Natural killer cell treated with Interleukin-12 subunit alpha and Interleukin-12 subunit beta and Interleukin-15 and Interleukin-18, amount 100 ng/mL, for 72 hours (primary cell): ENCODE data around the gene MYLK. TPM values are rescaled to one million over a fixed set of nuclear protein-coding genes. Genes with fewer than 3 reads are reported as not detected.
"Not testable (repeated sequence)": the region's sequence is repeated elsewhere in the genome, so short reads cannot be mapped to it uniquely, and the experiment has no call there.

Experiments used
- ATAC-seq, 2 donors: fragments of 150-1000 bp; cut with Tn5 transposase in 1 of 2; sonication (Bioruptor Pico), chemical (Tn5 transposase) in 1 of 2; 2 replicates each; pipeline ENCODE4 v1.10.0; 2021
- DNase-seq: peaks from one replicate; pipeline ENCODE4 v3.0.0; 2022; ENCODE audit warnings: low spot score
- H3K27ac Mint-ChIP-seq, 2 donors: 1 replicate in 1 of 2; 2 replicates in 1 of 2; pipeline ENCODE4 v1.8.0; 2022; ENCODE audit warnings: mixed read lengths in 2 of 2, mild to moderate bottlenecking in 1 of 2, moderate library complexity in 1 of 2
- H3K27me3 Mint-ChIP-seq, 2 donors: 1 replicate in 1 of 2; 2 replicates in 1 of 2; pipeline ENCODE4 v1.8.0; 2022; ENCODE audit warnings: mixed read lengths in 2 of 2
- H3K36me3 Mint-ChIP-seq: one replicate; pipeline ENCODE4 v1.8.0; 2022; ENCODE audit warnings: mixed read lengths
- H3K4me1 Mint-ChIP-seq, 2 donors: 1 replicate in 1 of 2; 2 replicates in 1 of 2; pipeline ENCODE4 v1.8.0; 2022; ENCODE audit warnings: low read depth in 2 of 2, mixed read lengths in 2 of 2, mild to moderate bottlenecking in 1 of 2
- H3K4me3 Mint-ChIP-seq: one replicate; pipeline ENCODE4 v1.8.0; 2022; ENCODE audit warnings: mixed read lengths
- H3K9me3 Mint-ChIP-seq: 2 replicates; pipeline ENCODE4 v1.8.0; 2022; ENCODE audit warnings: mixed read lengths
- total RNA-seq, 2 donors: library from RNA; stranded (reverse); gene quantifications; one replicate each; pipeline ENCODE4 v1.2.3, GENCODE V29; 2022

MYLK gene
- total RNA-seq, 2 donors from 2014 or later, result 0.12 to 0.14 TPM

- Mint-ChIP-seq H3K36me3 (no peaks in the 10 kb centered on the region), H3K27ac (no peak overlapping the region), H3K9me3 (no peaks in the 10 kb centered on the region), H3K4me1 (no peaks in the 10 kb centered on the region), H3K27me3 (peaks cover 19 to 43% of the 10 kb centered on the region in 2 donors), H3K4me3 (no peak overlapping the region)
- DNase-seq (no peak), ATAC-seq (no peak)
Observed at GRCh38 chr3:123730829-123731228, 153.3 kb downstream of the MYLK start.

- ATAC-seq (no peak), DNase-seq (no peak)
- no peaks in the 10 kb centered on the region for H3K36me3 Mint-ChIP-seq
- H3K27me3 Mint-ChIP-seq, result peaks cover 19 to 34% of the 10 kb centered on the region in 2 donors
- H3K4me3 Mint-ChIP-seq, result no peak overlapping the region
- no peak overlapping the region for H3K27ac Mint-ChIP-seq
- no peaks in the 10 kb centered on the region for H3K4me1 Mint-ChIP-seq
- H3K9me3 Mint-ChIP-seq, result no peaks in the 10 kb centered on the region
Observed at GRCh38 chr3:123728991-123729390, 155.1 kb downstream of the MYLK start.

- Mint-ChIP-seq H3K27ac (no peak overlapping the region), H3K36me3 (no peaks in the 10 kb centered on the region), H3K9me3 (no peaks in the 10 kb centered on the region), H3K27me3 (peaks cover 19 to 34% of the 10 kb centered on the region in 2 donors), H3K4me1 (peaks cover 0 to 3% of the 10 kb centered on the region in 2 donors), H3K4me3 (no peak overlapping the region)
- DNase-seq (no peak), ATAC-seq (no peak)
Observed at GRCh38 chr3:123728014-123728413, 156.1 kb downstream of the MYLK start.

GRCh38 chr3:123725652-123726400 lies 158.3 kb downstream of the MYLK start:
- Mint-ChIP-seq H3K9me3 (no peaks in the 10 kb centered on the region), H3K27ac (no peak overlapping the region), H3K27me3 (peaks cover 14 to 26% of the 10 kb centered on the region in 2 donors), H3K4me3 (no peak overlapping the region), H3K36me3 (no peaks in the 10 kb centered on the region), H3K4me1 (peaks cover 0 to 3% of the 10 kb centered on the region in 2 donors)
- peak in 1 of 2 donors; percentile 29 for ATAC-seq
- no peak for DNase-seq

- H3K4me3 Mint-ChIP-seq, result no peak overlapping the region
- H3K27me3 Mint-ChIP-seq, result peaks cover 11 to 16% of the 10 kb centered on the region in 2 donors
- ATAC-seq (no peak), DNase-seq (no peak)
- no peak overlapping the region for H3K27ac Mint-ChIP-seq
- H3K36me3 Mint-ChIP-seq, result no peaks in the 10 kb centered on the region
- peaks cover 0 to 3% of the 10 kb centered on the region in 2 donors for H3K4me1 Mint-ChIP-seq
- no peaks in the 10 kb centered on the region for H3K9me3 Mint-ChIP-seq
Observed at GRCh38 chr3:123724306-123724705, 159.8 kb downstream of the MYLK start.

- no peaks in the 10 kb centered on the region for H3K9me3 Mint-ChIP-seq
- no peak for ATAC-seq
- no peak overlapping the region for H3K27ac Mint-ChIP-seq
- H3K4me1 Mint-ChIP-seq, result peaks cover 0 to 3% of the 10 kb centered on the region in 2 donors
- no peak for DNase-seq
- H3K27me3 Mint-ChIP-seq, result peaks cover 9% of the 10 kb centered on the region in 2 donors
- no peaks in the 10 kb centered on the region for H3K36me3 Mint-ChIP-seq
- no peak overlapping the region for H3K4me3 Mint-ChIP-seq
Observed at GRCh38 chr3:123723522-123724168, 160.5 kb downstream of the MYLK start.

- peaks cover 0 to 3% of the 10 kb centered on the region in 2 donors for H3K4me1 Mint-ChIP-seq
- no peak for DNase-seq
- H3K36me3 Mint-ChIP-seq, result no peaks in the 10 kb centered on the region
- H3K9me3 Mint-ChIP-seq, result no peaks in the 10 kb centered on the region
- no peak for ATAC-seq
- H3K4me3 Mint-ChIP-seq, result no peak overlapping the region
- H3K27ac Mint-ChIP-seq, result no peak overlapping the region
- H3K27me3 Mint-ChIP-seq, result peaks cover 9 to 12% of the 10 kb centered on the region in 2 donors
Observed at GRCh38 chr3:123723070-123723469, 161.1 kb downstream of the MYLK start.

- Mint-ChIP-seq H3K4me1 (peaks cover 0 to 3% of the 10 kb centered on the region in 2 donors), H3K27me3 (peaks cover 4 to 8% of the 10 kb centered on the region in 2 donors), H3K9me3 (no peaks in the 10 kb centered on the region), H3K4me3 (no peak overlapping the region), H3K36me3 (no peaks in the 10 kb centered on the region), H3K27ac (no peak overlapping the region)
- ATAC-seq (no peak), DNase-seq (no peak)
Observed at GRCh38 chr3:123722456-123722855, 161.7 kb downstream of the MYLK start.

GRCh38 chr3:123722021-123722420 lies 162.1 kb downstream of the MYLK start:
- H3K27me3 Mint-ChIP-seq, result peaks cover 0 to 7% of the 10 kb centered on the region in 2 donors
- H3K36me3 Mint-ChIP-seq, result no peaks in the 10 kb centered on the region
- DNase-seq (no peak), ATAC-seq (peak in 1 of 2 donors; percentile 21)
- H3K9me3 Mint-ChIP-seq, result no peaks in the 10 kb centered on the region
- H3K4me1 Mint-ChIP-seq, result peaks cover 0 to 3% of the 10 kb centered on the region in 2 donors
- no peak overlapping the region for H3K4me3 Mint-ChIP-seq
- no peak overlapping the region for H3K27ac Mint-ChIP-seq

- H3K9me3 Mint-ChIP-seq, H3K4me1 Mint-ChIP-seq, DNase-seq, H3K36me3 Mint-ChIP-seq, H3K27ac Mint-ChIP-seq, H3K27me3 Mint-ChIP-seq, H3K4me3 Mint-ChIP-seq, ATAC-seq: not testable (repeated sequence)
Observed at GRCh38 chr3:123721095-123721689, 162.9 kb downstream of the MYLK start.

- DNase-seq (no peak), ATAC-seq (no peak)
- no peak overlapping the region for H3K27ac Mint-ChIP-seq
- peaks cover 0 to 4% of the 10 kb centered on the region in 2 donors for H3K27me3 Mint-ChIP-seq
- H3K4me1 Mint-ChIP-seq, result peaks cover 0 to 3% of the 10 kb centered on the region in 2 donors
- no peak overlapping the region for H3K4me3 Mint-ChIP-seq
- H3K9me3 Mint-ChIP-seq, result no peaks in the 10 kb centered on the region
- H3K36me3 Mint-ChIP-seq, result no peaks in the 10 kb centered on the region
Observed at GRCh38 chr3:123720638-123721037, 163.5 kb downstream of the MYLK start.

- no peak overlapping the region for H3K4me3 Mint-ChIP-seq
- H3K36me3 Mint-ChIP-seq, result no peaks in the 10 kb centered on the region
- peaks cover under 1 to 4% of the 10 kb centered on the region in 2 donors for H3K27me3 Mint-ChIP-seq
- no peak overlapping the region for H3K27ac Mint-ChIP-seq
- ATAC-seq (peak in 1 of 2 donors; percentile 46), DNase-seq (no peak)
- H3K4me1 Mint-ChIP-seq, result peaks cover 0 to 3% of the 10 kb centered on the region in 2 donors
- H3K9me3 Mint-ChIP-seq, result no peaks in the 10 kb centered on the region
Observed at GRCh38 chr3:123719862-123720453, 164.2 kb downstream of the MYLK start.

GRCh38 chr3:123719061-123719756 lies 164.9 kb downstream of the MYLK start:
- ATAC-seq, result peak; percentile 29 to 62
- H3K4me3 Mint-ChIP-seq, H3K27me3 Mint-ChIP-seq, H3K4me1 Mint-ChIP-seq, H3K9me3 Mint-ChIP-seq, H3K27ac Mint-ChIP-seq, DNase-seq, H3K36me3 Mint-ChIP-seq: not testable (repeated sequence)
